Fibroblast of the conjunctiva (primary cell): ENCODE data around the gene RNF133.

ENCODE experiments used
- DNase-seq: peaks from one replicate; pipeline ENCODE4 v3.0.0-alpha.2; 2010; ENCODE audit warnings: low read depth

Gene RNF133

GRCh38 chr7:122699017-122699416 lies at the start of gene RNF133:
Gene RNF133 (minus strand): TSS chr7:122699117. CDS start chr7:122698918, 199 bp downstream.
- DNase-seq, result no peak

- no peak for DNase-seq
Measured at GRCh38 chr7:122748195-122748594, 49.3 kb upstream of the RNF133 start.

- no peak for DNase-seq
Measured at GRCh38 chr7:122746948-122747347, 48.0 kb upstream of the RNF133 start.

GRCh38 chr7:122743211-122743610 lies 44.3 kb upstream of the RNF133 start:
- no peak for DNase-seq

- DNase-seq, result no peak
Measured at GRCh38 chr7:122738947-122739346, 40.0 kb upstream of the RNF133 start.

GRCh38 chr7:122736183-122736582 lies 37.3 kb upstream of the RNF133 start:
- no peak for DNase-seq

GRCh38 chr7:122727759-122728158 lies 28.8 kb upstream of the RNF133 start:
- DNase-seq, result no peak

- DNase-seq, result no peak
Measured at GRCh38 chr7:122727354-122727753, 28.4 kb upstream of the RNF133 start.

- DNase-seq, result no peak
Measured at GRCh38 chr7:122726881-122727280, 28.0 kb upstream of the RNF133 start.

GRCh38 chr7:122724366-122724765 lies 25.4 kb upstream of the RNF133 start:
- no peak for DNase-seq

- DNase-seq, result no peak
Measured at GRCh38 chr7:122719010-122719578, 20.2 kb upstream of the RNF133 start.

GRCh38 chr7:122717356-122718089 lies 18.6 kb upstream of the RNF133 start:
- no peak for DNase-seq

- DNase-seq, result no peak
Measured at GRCh38 chr7:122715183-122715582, 16.3 kb upstream of the RNF133 start.

GRCh38 chr7:122710916-122711315 lies 12.0 kb upstream of the RNF133 start:
- no peak for DNase-seq

GRCh38 chr7:122709930-122710646 lies 11.2 kb upstream of the RNF133 start:
- no peak for DNase-seq

- no peak for DNase-seq
Measured at GRCh38 chr7:122706836-122707235, 7.9 kb upstream of the RNF133 start.

- no peak for DNase-seq
Measured at GRCh38 chr7:122702872-122703510, 4.1 kb upstream of the RNF133 start, which contains the start of gene RNF148. Gene RNF148 (minus strand): TSS chr7:122702922. CDS start chr7:122702750, 172 bp downstream.

- DNase-seq, result no peak
Measured at GRCh38 chr7:122695816-122696215, 3.1 kb downstream of the RNF133 start.

GRCh38 chr7:122694697-122695096 lies 4.2 kb downstream of the RNF133 start:
- DNase-seq, result no peak

GRCh38 chr7:122692769-122693309 lies 6.1 kb downstream of the RNF133 start:
- no peak for DNase-seq

GRCh38 chr7:122691569-122692235 lies 7.2 kb downstream of the RNF133 start:
- no peak for DNase-seq
